MCF 10A (cell line): ENCODE data around the gene AASDHPPT. TPM values are rescaled to one million over a fixed set of nuclear protein-coding genes. Genes with fewer than 3 reads are reported as not detected.
A peak's percentile ranks its signal among the peaks of the same experiment; 100 is the strongest.

Experiments
- BruUV-seq: library from RNA; stranded (reverse); fragments of 400-500 nt; replicated peaks from 2 replicates; lab custom pipeline; 2021; lab: Mats Ljungman, UMichigan
- CTCF ChIA-PET: fragments of 300-600 bp; sonication (Branson Sonifier 250); formaldehyde crosslinking; extraction: SDS; loops from one replicate; lab custom pipeline; 2021; ENCODE audit warnings: antibody characterized with exemption, inconsistent platforms; lab: Yijun Ruan, JAX
- POLR2A ChIA-PET: fragments of 300-600, 350-650 bp; sonication (Branson Sonifier 250); formaldehyde crosslinking; extraction: SDS; loops from one replicate; lab custom pipeline; 2020; ENCODE audit warnings: antibody characterized with exemption, inconsistent platforms; lab: Yijun Ruan, JAX
- DNase-seq: peaks from one replicate; pipeline ENCODE4 v3.0.0-alpha.2; 2018; ENCODE audit not compliant: unreplicated experiment
- H3K27ac Mint-ChIP-seq: one replicate; pipeline ENCODE4 v1.8.0; 2022; ENCODE audit warnings: mild to moderate bottlenecking, low read depth, mixed read lengths; ENCODE audit not compliant: unreplicated experiment
- H3K27me3 Mint-ChIP-seq: one replicate; pipeline ENCODE4 v1.8.0; 2022; ENCODE audit warnings: mixed read lengths; ENCODE audit not compliant: insufficient read depth, unreplicated experiment
- H3K36me3 Mint-ChIP-seq: one replicate; pipeline ENCODE4 v1.8.0; 2022; ENCODE audit warnings: mild to moderate bottlenecking, moderate library complexity, mixed read lengths; ENCODE audit not compliant: insufficient read depth, unreplicated experiment
- H3K4me1 Mint-ChIP-seq: one replicate; pipeline ENCODE4 v1.8.0; 2022; ENCODE audit warnings: mixed read lengths; ENCODE audit not compliant: insufficient read depth, unreplicated experiment
- H3K4me3 Mint-ChIP-seq: one replicate; pipeline ENCODE4 v1.8.0; 2022; ENCODE audit warnings: mild to moderate bottlenecking, moderate library complexity, mixed read lengths; ENCODE audit not compliant: unreplicated experiment
- H3K9me3 Mint-ChIP-seq: one replicate; pipeline ENCODE4 v1.8.0; 2022; ENCODE audit warnings: mixed read lengths; ENCODE audit not compliant: unreplicated experiment
- intact Hi-C: fragments of 100-400 bp; cut with micrococcal nuclease; formaldehyde crosslinking; loops from 2 replicates; pipeline ENCODE4 v1.14.1; 2022
- total RNA-seq: library from RNA; stranded (reverse); gene quantifications from 2 replicates; pipeline ENCODE4 v1.2.3, GENCODE V29; 2022
- TF ChIP-seq, protein P1 (sequence below): fragments of 200-600 bp; IDR thresholded peaks from one replicate; pipeline ENCODE4 v1.8.0; 2022; ENCODE audit warnings: antibody characterized with exemption, mild to moderate bottlenecking; ENCODE audit not compliant: unreplicated experiment

Gene AASDHPPT
- total RNA-seq, 1 experiment from 2014 or later, result 56.3 TPM

DNA sequence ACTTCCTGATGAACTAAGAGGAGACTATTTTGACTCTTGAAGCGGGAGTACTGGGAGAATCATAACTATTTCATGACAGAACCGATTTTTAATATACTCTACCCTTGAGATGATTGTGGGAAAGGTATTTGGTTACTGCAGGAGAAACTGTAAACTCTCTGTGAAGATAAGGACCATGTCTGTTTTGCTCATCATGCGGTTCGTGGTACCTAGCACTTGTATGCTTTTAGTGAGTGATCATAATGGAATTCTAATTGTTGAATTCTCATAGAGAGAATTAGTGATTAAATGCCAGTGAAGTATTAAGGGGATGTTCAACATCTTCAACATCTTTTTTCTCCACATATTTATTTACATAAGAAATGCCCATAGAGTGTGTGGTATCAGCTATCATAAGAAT, 11.4 kb downstream of the AASDHPPT start:
- H3K27ac Mint-ChIP-seq, result no peak overlapping the region
- no peak for DNase-seq
- TF ChIP-seq, protein P1, sequence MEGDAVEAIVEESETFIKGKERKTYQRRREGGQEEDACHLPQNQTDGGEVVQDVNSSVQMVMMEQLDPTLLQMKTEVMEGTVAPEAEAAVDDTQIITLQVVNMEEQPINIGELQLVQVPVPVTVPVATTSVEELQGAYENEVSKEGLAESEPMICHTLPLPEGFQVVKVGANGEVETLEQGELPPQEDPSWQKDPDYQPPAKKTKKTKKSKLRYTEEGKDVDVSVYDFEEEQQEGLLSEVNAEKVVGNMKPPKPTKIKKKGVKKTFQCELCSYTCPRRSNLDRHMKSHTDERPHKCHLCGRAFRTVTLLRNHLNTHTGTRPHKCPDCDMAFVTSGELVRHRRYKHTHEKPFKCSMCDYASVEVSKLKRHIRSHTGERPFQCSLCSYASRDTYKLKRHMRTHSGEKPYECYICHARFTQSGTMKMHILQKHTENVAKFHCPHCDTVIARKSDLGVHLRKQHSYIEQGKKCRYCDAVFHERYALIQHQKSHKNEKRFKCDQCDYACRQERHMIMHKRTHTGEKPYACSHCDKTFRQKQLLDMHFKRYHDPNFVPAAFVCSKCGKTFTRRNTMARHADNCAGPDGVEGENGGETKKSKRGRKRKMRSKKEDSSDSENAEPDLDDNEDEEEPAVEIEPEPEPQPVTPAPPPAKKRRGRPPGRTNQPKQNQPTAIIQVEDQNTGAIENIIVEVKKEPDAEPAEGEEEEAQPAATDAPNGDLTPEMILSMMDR, result no peak

GRCh38 chr11:106091480-106092123, 14.1 kb downstream of the AASDHPPT start:
- Mint-ChIP-seq H3K4me3 (no peak overlapping the region), H3K27ac (peak overlapping the region; percentile 54), H3K36me3 (peaks cover 66% of the 10 kb centered on the region), H3K4me1 (peaks cover 42% of the 10 kb centered on the region), H3K9me3 (no peaks in the 10 kb centered on the region), H3K27me3 (no peaks in the 10 kb centered on the region)
- BruUV-seq, result no TSS peak
- CTCF ChIA-PET, result interaction anchor here (0.7 to 2.1 kb wide), 7 partner anchors 22 to 1598 kb away, joined by 3 to 10 read pairs (median 4); no protein-coding TSS in a partner anchor
- TF ChIP-seq, protein P1, result no peak
- DNase-seq, result peak; percentile 49
- POLR2A ChIA-PET, result interaction anchor here (1.7 to 3.0 kb wide), 3 partner anchors 10 to 15 kb away, joined by 5 to 11 read pairs (median 10); partner anchors contain the start of genes AASDHPPT and KBTBD3
- intact Hi-C loops, result no loop called here

More for the DNA sequence above, 11.4 kb downstream of the AASDHPPT start:
- POLR2A ChIA-PET, result interaction anchor here (3.0 kb wide), 1 partner anchor 12 kb away, joined by 11 read pairs; the partner anchor contains the start of genes AASDHPPT and KBTBD3
- Mint-ChIP-seq H3K27me3 (no peaks in the 10 kb centered on the region), H3K4me1 (peaks cover 49% of the 10 kb centered on the region), H3K9me3 (no peaks in the 10 kb centered on the region), H3K4me3 (no peak overlapping the region), H3K36me3 (peaks cover 66% of the 10 kb centered on the region)
- BruUV-seq, result no TSS peak
- intact Hi-C loops, result loop anchor here (1.0 to 10.0 kb wide), 5 partner anchors 44 to 948 kb away; partner anchors contain the start of gene GUCY1A2
- CTCF ChIA-PET, result interaction anchor here (0.7 to 1.0 kb wide), 2 partner anchors 68 to 180 kb away, joined by 3 to 4 read pairs; no protein-coding TSS in a partner anchor

DNA sequence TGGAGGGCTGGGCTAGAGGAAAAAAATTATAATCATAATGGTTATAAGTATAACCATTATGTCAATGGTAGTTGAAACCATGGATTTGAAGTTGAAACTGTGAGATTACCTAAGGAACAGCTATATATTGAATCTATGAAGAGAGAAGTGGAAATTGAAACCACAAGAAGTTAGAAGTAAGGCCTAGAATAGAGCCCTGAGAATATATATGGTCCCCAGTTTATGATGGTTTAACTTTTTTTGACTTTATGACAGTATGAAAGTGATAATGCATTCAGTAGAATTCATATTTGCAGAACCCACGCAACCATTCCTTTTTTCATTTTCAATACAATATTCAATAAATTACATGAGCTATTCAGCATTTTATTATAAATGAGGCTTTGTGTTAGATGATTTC, 15.0 kb downstream of the AASDHPPT start:
- H3K9me3 Mint-ChIP-seq, result no peaks in the 10 kb centered on the region
- POLR2A ChIA-PET, result interaction anchor here (1.7 to 1.8 kb wide), 2 partner anchors 9 to 13 kb away, joined by 5 to 10 read pairs; no protein-coding TSS in a partner anchor
- TF ChIP-seq, protein P1, result no peak
- no peaks in the 10 kb centered on the region for H3K27me3 Mint-ChIP-seq
- DNase-seq, result no peak
- no peak overlapping the region for H3K4me3 Mint-ChIP-seq
- BruUV-seq, result no TSS peak
- H3K36me3 Mint-ChIP-seq, result peaks cover 73% of the 10 kb centered on the region
- CTCF ChIA-PET, result interaction anchor here (0.7 to 1.0 kb wide), 2 partner anchors 44 to 1123 kb away, joined by 4 read pairs; no protein-coding TSS in a partner anchor
- intact Hi-C loops, result no loop called here
- peaks cover 36% of the 10 kb centered on the region for H3K4me1 Mint-ChIP-seq
- peak overlapping the region; percentile 54 for H3K27ac Mint-ChIP-seq

DNA sequence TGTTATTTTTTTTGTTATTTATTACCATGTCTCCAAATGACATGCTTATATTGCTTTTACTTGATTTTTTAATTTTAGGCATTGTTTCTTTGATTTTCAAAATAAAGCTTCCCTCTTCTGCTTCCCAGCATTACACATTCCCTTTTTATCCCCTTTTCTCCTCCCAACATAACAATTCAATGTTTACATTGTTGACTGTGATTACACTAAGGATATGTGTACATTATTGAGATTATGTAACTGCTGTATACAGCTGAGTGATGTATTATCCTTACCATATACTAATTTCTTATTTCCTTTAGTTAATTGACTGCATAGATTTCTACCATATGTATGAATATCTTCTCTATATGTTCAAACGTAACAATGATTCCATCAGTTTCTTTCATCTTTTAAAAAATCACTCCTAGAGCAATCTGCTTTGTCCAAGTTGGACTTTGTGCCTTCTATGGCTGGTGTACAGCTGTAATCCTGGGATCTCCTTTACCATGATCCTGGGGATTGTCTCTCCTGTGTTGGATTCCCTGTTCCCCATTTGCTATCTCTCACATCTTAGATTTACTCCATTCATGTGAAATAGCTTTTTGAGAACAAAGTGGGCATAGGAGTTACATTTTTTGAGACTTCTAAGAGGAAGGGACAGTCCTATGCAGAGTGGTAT, 21.6 kb downstream of the AASDHPPT start:
- TF ChIP-seq, protein P1, result no peak
- Mint-ChIP-seq H3K27me3 (no peaks in the 10 kb centered on the region), H3K9me3 (no peaks in the 10 kb centered on the region), H3K27ac (no peak overlapping the region), H3K4me3 (no peak overlapping the region), H3K36me3 (peaks cover 54% of the 10 kb centered on the region), H3K4me1 (no peaks in the 10 kb centered on the region)
- intact Hi-C loops, result no loop called here
- no peak for DNase-seq
- POLR2A ChIA-PET, result interaction anchor here (0.6 to 1.0 kb wide), 3 partner anchors 34 to 139 kb away, joined by 3 read pairs; no protein-coding TSS in a partner anchor
- CTCF ChIA-PET, result interaction anchor here (1.9 kb wide), 1 partner anchor 12 kb away, joined by 11 read pairs; no protein-coding TSS in a partner anchor
- no TSS peak for BruUV-seq
